Activated naive CD8-positive, alpha-beta T cell treated with anti-CD3 and anti-CD28 coated beads for 36 hours (primary cell): ENCODE data around the gene BIRC2. TPM values are rescaled to one million over a fixed set of nuclear protein-coding genes. Genes with fewer than 3 reads are reported as not detected.
"Not testable (repeated sequence)": the region's sequence is repeated elsewhere in the genome, so short reads cannot be mapped to it uniquely, and the experiment has no call there.

Source experiments
- DNase-seq: peaks from one replicate; pipeline ENCODE4 v3.0.0; 2021
- H3K27ac Mint-ChIP-seq: one replicate; pipeline ENCODE4 v1.8.0; 2022; ENCODE audit warnings: mild to moderate bottlenecking, moderate library complexity, mixed read lengths
- H3K27me3 Mint-ChIP-seq: one replicate; pipeline ENCODE4 v1.8.0; 2022; ENCODE audit warnings: mild to moderate bottlenecking, mixed read lengths
- H3K36me3 Mint-ChIP-seq: one replicate; pipeline ENCODE4 v1.8.0; 2021; ENCODE audit warnings: mild to moderate bottlenecking, mixed read lengths
- H3K4me1 Mint-ChIP-seq: one replicate; pipeline ENCODE4 v1.8.0; 2021; ENCODE audit warnings: mixed read lengths
- H3K4me3 Mint-ChIP-seq: one replicate; pipeline ENCODE4 v1.8.0; 2022; ENCODE audit warnings: mild to moderate bottlenecking, moderate library complexity, mixed read lengths
- H3K9me3 Mint-ChIP-seq: one replicate; pipeline ENCODE4 v1.8.0; 2022; ENCODE audit warnings: mixed read lengths
- total RNA-seq, 2 experiments: library from RNA; stranded (reverse); gene quantifications; one replicate each; pipeline ENCODE4 v1.2.3, GENCODE V29; 2021

The BIRC2 gene
- total RNA-seq, 2 experiments from 2014 or later, result 29.6 to 30.7 TPM

GRCh38 chr11:102341844-102342318, 5.1 kb upstream of the BIRC2 start:
- no peaks in the 10 kb centered on the region for H3K27me3 Mint-ChIP-seq
- H3K36me3 Mint-ChIP-seq, result peaks cover 12% of the 10 kb centered on the region
- no peak overlapping the region for H3K4me3 Mint-ChIP-seq
- H3K4me1 Mint-ChIP-seq, result peaks cover 30% of the 10 kb centered on the region
- H3K9me3 Mint-ChIP-seq, result no peaks in the 10 kb centered on the region
- H3K27ac Mint-ChIP-seq, result no peak overlapping the region
- DNase-seq, result peak; percentile 60

GRCh38 chr11:102343809-102344208, 3.2 kb upstream of the BIRC2 start:
- Mint-ChIP-seq H3K9me3 (no peaks in the 10 kb centered on the region), H3K27me3 (no peaks in the 10 kb centered on the region), H3K4me3 (no peak overlapping the region), H3K27ac (no peak overlapping the region), H3K36me3 (peaks cover 3% of the 10 kb centered on the region), H3K4me1 (peaks cover 30% of the 10 kb centered on the region)
- no peak for DNase-seq

- Mint-ChIP-seq H3K27me3 (no peaks in the 10 kb centered on the region), H3K4me1 (peaks cover 37% of the 10 kb centered on the region), H3K27ac (peak overlapping the region; percentile 95), H3K4me3 (peak overlapping the region; percentile 95), H3K9me3 (no peaks in the 10 kb centered on the region), H3K36me3 (peaks cover 15% of the 10 kb centered on the region)
- peak; percentile 4 for DNase-seq
Observed at GRCh38 chr11:102345904-102346303, 1.1 kb upstream of the BIRC2 start.

- H3K27ac Mint-ChIP-seq, result peak overlapping the region; percentile 95
- H3K36me3 Mint-ChIP-seq, result peaks cover 19% of the 10 kb centered on the region
- peak overlapping the region; percentile 95 for H3K4me3 Mint-ChIP-seq
- no peaks in the 10 kb centered on the region for H3K9me3 Mint-ChIP-seq
- no peak for DNase-seq
- H3K4me1 Mint-ChIP-seq, result peaks cover 39% of the 10 kb centered on the region
- no peaks in the 10 kb centered on the region for H3K27me3 Mint-ChIP-seq
Observed at GRCh38 chr11:102346456-102346747, 612 bp upstream of the BIRC2 start.

GRCh38 chr11:102347462-102348370, 702 bp downstream of the BIRC2 start:
- Mint-ChIP-seq H3K27me3 (no peaks in the 10 kb centered on the region), H3K27ac (peak overlapping the region; percentile 95), H3K36me3 (peaks cover 30% of the 10 kb centered on the region), H3K4me1 (peaks cover 38% of the 10 kb centered on the region), H3K9me3 (no peaks in the 10 kb centered on the region), H3K4me3 (peak overlapping the region; percentile 95)
- peak; percentile 16 for DNase-seq

GRCh38 chr11:102357116-102357515, 10.1 kb downstream of the BIRC2 start:
- no peaks in the 10 kb centered on the region for H3K27me3 Mint-ChIP-seq
- peaks cover 82% of the 10 kb centered on the region for H3K36me3 Mint-ChIP-seq
- no peak for DNase-seq
- H3K27ac Mint-ChIP-seq, result no peak overlapping the region
- peaks cover 43% of the 10 kb centered on the region for H3K4me1 Mint-ChIP-seq
- peaks cover 17% of the 10 kb centered on the region for H3K9me3 Mint-ChIP-seq
- H3K4me3 Mint-ChIP-seq, result no peak overlapping the region

GRCh38 chr11:102359372-102359771, 12.4 kb downstream of the BIRC2 start:
- Mint-ChIP-seq H3K27me3 (no peaks in the 10 kb centered on the region), H3K36me3 (peaks cover 70% of the 10 kb centered on the region), H3K4me1 (peaks cover 43% of the 10 kb centered on the region), H3K27ac (no peak overlapping the region), H3K4me3 (no peak overlapping the region), H3K9me3 (peaks cover 17% of the 10 kb centered on the region)
- no peak for DNase-seq

GRCh38 chr11:102360681-102361080, 13.7 kb downstream of the BIRC2 start:
- no peak for DNase-seq
- Mint-ChIP-seq H3K9me3 (peaks cover 14% of the 10 kb centered on the region), H3K27ac (peak overlapping the region; percentile 80), H3K4me1 (peaks cover 40% of the 10 kb centered on the region), H3K36me3 (peaks cover 66% of the 10 kb centered on the region), H3K4me3 (peak overlapping the region; percentile 15), H3K27me3 (no peaks in the 10 kb centered on the region)

GRCh38 chr11:102361086-102362031, 14.3 kb downstream of the BIRC2 start:
- Mint-ChIP-seq H3K27me3 (no peaks in the 10 kb centered on the region), H3K4me1 (peaks cover 40% of the 10 kb centered on the region), H3K9me3 (peaks cover 14% of the 10 kb centered on the region), H3K4me3 (no peak overlapping the region), H3K36me3 (peaks cover 60% of the 10 kb centered on the region), H3K27ac (peak overlapping the region; percentile 66)
- peak; percentile 8 for DNase-seq

GRCh38 chr11:102364991-102365390, 18.0 kb downstream of the BIRC2 start:
- peaks cover 4% of the 10 kb centered on the region for H3K9me3 Mint-ChIP-seq
- H3K27me3 Mint-ChIP-seq, result no peaks in the 10 kb centered on the region
- H3K4me1 Mint-ChIP-seq, result peaks cover 37% of the 10 kb centered on the region
- no peak for DNase-seq
- no peak overlapping the region for H3K27ac Mint-ChIP-seq
- H3K36me3 Mint-ChIP-seq, result peaks cover 51% of the 10 kb centered on the region
- H3K4me3 Mint-ChIP-seq, result no peak overlapping the region

GRCh38 chr11:102367364-102367763, 20.4 kb downstream of the BIRC2 start:
- no peaks in the 10 kb centered on the region for H3K27me3 Mint-ChIP-seq
- peaks cover 22% of the 10 kb centered on the region for H3K4me1 Mint-ChIP-seq
- H3K4me3 Mint-ChIP-seq, result no peak overlapping the region
- no peaks in the 10 kb centered on the region for H3K9me3 Mint-ChIP-seq
- H3K36me3 Mint-ChIP-seq, result peaks cover 41% of the 10 kb centered on the region
- no peak for DNase-seq
- peak overlapping the region; percentile 3 for H3K27ac Mint-ChIP-seq

GRCh38 chr11:102368472-102368871, 21.5 kb downstream of the BIRC2 start:
- Mint-ChIP-seq H3K27me3 (no peaks in the 10 kb centered on the region), H3K27ac (peak overlapping the region; percentile 21), H3K4me1 (peaks cover 21% of the 10 kb centered on the region), H3K36me3 (peaks cover 42% of the 10 kb centered on the region), H3K9me3 (no peaks in the 10 kb centered on the region), H3K4me3 (no peak overlapping the region)
- DNase-seq, result no peak

- not testable (repeated sequence) for H3K9me3 Mint-ChIP-seq, H3K27ac Mint-ChIP-seq, DNase-seq, H3K27me3 Mint-ChIP-seq, H3K4me3 Mint-ChIP-seq
- Mint-ChIP-seq H3K4me1 (peaks cover 26% of the 10 kb centered on the region), H3K36me3 (peaks cover 37% of the 10 kb centered on the region)
Observed at GRCh38 chr11:102374633-102375424, 27.8 kb downstream of the BIRC2 start.

GRCh38 chr11:102375720-102376399, 28.8 kb downstream of the BIRC2 start:
- no peak for DNase-seq
- Mint-ChIP-seq H3K4me3 (no peak overlapping the region), H3K27me3 (no peaks in the 10 kb centered on the region), H3K27ac (no peak overlapping the region), H3K36me3 (peaks cover 42% of the 10 kb centered on the region), H3K4me1 (peaks cover 26% of the 10 kb centered on the region), H3K9me3 (no peaks in the 10 kb centered on the region)
